GM19324 (cell line): ENCODE results near the gene SLC7A1.

ENCODE experiments used
- ATAC-seq: cut with Tn5 transposase; IDR thresholded peaks from one replicate; pipeline ENCODE4 v1.9.1; 2021; ENCODE audit warnings: mild to moderate bottlenecking, moderate library complexity; ENCODE audit not compliant: unreplicated experiment, low FRiP score

Gene SLC7A1

GRCh38 chr13:29563941-29564340 is 31.5 kb downstream of the SLC7A1 start:
- ATAC-seq = no peak

- ATAC-seq = no peak
Measured at GRCh38 chr13:29562786-29563438, 32.6 kb downstream of the SLC7A1 start.

- ATAC-seq = no peak
Measured at GRCh38 chr13:29561918-29562317, 33.6 kb downstream of the SLC7A1 start.

GRCh38 chr13:29556742-29557141 is 38.7 kb downstream of the SLC7A1 start:
- no peak for ATAC-seq

DNA sequence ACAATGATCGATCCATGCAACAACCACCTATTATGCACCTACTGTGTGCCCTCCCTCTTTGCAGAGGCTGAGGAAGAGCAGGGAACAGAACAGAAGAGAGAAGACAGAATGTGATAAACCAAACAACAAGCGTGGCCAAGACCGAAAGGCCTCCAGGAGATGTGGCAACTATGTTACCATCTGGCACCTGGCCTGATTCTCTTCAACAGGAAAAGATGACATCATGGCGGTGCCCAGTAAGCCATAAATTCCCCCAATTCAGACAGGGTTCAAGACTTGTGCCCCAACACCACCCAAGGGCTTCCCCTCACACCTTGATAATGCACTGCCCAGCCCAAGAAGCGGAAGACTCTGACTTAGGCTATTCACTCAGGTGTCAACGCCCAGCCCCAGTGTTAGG is 44.3 kb downstream of the SLC7A1 start:
- ATAC-seq = no peak

- ATAC-seq = no peak
Measured at GRCh38 chr13:29550430-29550988, 45.0 kb downstream of the SLC7A1 start.

DNA sequence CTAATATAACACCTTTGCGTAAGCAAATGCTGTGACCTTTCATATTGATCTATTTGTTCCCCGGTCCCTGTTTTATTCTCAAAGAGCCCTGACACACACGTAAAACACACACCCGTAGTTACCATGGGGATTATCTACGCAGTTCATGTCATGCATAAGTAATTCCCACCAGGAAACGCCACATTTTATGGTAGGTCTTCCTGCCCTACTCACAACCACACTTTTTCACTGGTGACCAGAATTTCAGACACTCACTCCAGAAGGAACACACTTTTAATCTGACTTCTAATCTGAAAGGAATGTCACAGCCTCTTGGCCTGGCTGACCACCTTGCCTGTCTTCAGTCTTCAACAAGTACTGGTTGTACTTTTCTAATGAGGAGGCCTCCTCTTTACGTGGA is 46.8 kb downstream of the SLC7A1 start:
- ATAC-seq = no peak

GRCh38 chr13:29547153-29547552 is 48.3 kb downstream of the SLC7A1 start:
- ATAC-seq = no peak

- no peak for ATAC-seq
Measured at GRCh38 chr13:29546662-29547061, 48.8 kb downstream of the SLC7A1 start.

- no peak for ATAC-seq
Measured at GRCh38 chr13:29545988-29546387, 49.5 kb downstream of the SLC7A1 start.

DNA sequence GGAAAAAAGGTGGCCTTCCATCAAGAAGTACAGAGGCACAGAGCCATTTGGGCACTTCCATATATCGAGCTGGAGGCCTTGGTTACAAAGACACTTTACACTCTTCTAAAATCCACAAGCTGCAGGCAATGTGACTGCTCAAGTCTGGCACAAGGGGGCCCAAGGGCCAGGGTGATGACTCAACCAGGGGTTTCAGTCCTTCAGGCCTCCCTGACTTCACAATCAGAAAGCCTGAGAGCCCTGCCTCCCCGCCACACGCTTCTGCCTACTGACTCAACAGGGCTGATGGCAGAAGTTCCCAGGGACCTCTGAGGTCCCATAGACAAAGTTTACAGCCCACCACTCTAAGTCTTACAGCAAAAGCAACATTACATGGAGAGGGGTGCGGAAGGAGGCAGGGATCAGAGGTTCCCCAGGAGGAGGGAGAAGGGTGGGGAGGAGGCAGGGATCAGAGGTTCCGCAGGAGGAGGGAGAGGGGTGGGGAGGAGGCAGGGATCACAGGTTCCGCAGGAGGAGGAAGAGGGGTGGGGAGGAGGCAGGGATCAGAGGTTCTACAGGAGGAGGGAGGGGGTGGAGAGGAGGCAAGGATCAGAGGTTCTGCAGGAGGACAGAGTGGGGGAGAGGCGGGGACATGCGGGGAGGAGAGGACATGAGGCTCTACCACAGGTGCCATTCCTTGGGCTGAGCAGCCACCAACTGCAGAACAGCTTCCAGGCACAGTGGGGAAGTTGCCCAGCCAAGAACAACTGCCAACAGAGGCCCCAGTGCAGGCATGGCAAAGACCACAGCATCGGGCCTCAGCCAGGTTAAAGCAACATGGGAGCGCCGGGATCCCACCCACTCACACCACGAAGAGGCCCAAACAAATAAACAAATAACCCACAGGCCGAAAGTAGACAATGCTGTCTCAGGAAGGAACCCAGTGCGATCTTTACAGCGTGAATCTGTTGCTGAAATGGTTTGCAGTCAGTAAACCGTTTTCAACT is 52.0 kb downstream of the SLC7A1 start:
- peak; percentile 68 for ATAC-seq

- ATAC-seq = no peak
Measured at GRCh38 chr13:29542381-29542780, 53.1 kb downstream of the SLC7A1 start.

DNA sequence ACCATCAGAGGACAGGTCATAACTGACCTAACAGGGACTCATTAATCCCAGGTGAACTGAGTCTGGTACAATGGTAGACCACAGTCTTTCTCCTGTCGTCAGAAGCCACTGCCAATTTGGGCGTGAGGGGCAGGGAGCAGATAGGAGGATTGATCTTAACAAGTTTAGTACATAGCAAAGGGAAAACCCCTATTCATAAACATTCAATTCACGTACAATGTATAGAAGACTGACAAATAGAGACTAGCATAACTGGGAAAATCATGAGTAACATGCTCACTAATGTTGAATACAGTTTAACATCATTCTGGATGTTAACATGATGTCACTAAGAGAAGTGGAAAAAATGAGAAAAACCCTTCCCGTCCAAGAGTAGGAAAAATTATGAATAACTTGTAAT is 54.1 kb downstream of the SLC7A1 start:
- no peak for ATAC-seq

DNA sequence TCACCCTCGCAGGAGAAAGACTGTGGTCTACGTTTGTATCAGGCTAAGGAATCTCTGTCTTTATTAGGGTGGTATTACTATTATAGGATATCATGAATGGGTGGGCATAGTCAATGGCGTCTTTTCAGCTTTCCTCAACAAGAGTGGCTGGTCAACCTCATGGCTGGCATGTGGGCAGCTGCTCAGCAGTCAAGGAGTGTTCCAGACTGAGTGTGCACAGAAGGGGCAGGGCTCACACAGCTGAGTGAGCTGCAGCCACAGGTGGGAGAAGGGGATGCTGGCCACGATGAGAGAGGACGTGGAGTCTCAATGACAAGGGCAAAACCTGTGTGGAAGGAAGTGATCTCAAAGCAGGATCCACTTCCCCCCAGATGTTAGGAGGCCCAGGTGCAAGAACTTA is 54.7 kb downstream of the SLC7A1 start:
- ATAC-seq = no peak

DNA sequence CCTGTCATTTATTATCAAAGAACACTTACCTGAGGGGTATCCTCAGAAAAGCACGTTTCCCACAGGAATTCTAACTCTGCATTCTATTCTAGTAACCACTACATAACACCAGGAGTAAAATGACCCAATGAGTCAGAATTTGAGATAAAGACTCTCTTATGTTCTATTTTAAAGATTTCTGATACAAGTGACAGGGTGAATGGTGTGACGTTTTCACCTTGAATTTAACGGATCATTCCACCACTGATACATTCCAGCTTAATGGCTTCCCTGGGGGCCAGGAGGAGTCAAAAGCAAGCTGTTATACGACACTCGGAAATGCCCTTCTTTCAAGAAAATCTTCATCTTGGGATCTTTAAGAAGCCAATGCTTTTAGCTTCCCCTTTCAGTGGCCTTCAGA is 55.2 kb downstream of the SLC7A1 start:
- no peak for ATAC-seq

DNA sequence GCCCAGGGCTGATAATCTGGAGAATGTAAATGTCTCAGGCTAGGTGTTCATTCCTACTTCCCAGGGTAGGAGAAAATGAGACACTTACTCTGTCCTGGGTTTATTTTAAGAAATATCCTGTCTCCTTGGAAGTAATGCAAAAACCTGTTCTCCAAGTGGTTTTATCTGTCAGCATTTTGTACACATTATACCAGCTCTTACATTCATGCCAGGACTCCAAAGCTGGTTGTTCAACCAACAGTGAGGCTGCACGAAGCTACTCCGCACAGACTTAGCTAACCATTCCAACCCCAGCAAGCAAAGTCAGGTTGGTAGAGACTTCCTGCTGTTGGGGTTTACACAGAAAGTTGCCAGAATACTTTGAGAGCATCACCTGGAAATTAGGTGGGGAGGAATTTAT is 55.6 kb downstream of the SLC7A1 start:
- ATAC-seq = no peak

- no peak for ATAC-seq
Measured at GRCh38 chr13:29538652-29539040, 56.8 kb downstream of the SLC7A1 start.

- no peak for ATAC-seq
Measured at GRCh38 chr13:29537736-29538651, 57.5 kb downstream of the SLC7A1 start.

DNA sequence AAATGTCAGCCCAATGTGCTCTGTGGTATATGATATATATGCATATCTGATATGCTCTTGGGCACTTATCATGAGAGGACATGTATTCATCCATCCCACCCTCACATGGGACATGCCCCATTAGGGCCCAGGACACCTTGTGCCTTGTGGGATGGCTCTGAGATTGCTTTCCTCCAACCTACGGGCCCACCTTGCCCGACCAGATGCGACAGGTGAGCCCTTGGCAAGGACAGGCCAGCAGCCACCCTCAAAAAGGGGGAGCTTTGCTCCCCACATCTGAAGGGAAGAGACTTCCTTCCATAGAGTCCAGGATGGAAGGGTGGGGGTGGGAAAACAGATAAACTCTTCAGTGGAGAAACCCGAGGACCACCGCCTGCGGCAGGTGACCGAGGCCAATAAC is 58.6 kb downstream of the SLC7A1 start:
- ATAC-seq = no peak
